IPS DF 6.9 (cell line): ENCODE results near the gene KCNT1.

Source experiments
- DNase-seq: peaks from one replicate; pipeline ENCODE4 v3.0.0-alpha.2; 2013; ENCODE audit warnings: low read depth, low spot score
- H3K27ac ChIP-seq: one replicate; pipeline ENCODE4 v1.5.1; 2013; ENCODE audit warnings: low read length, control low read depth
- H3K27me3 ChIP-seq: 2 replicates; pipeline ENCODE4 v1.6.1; 2013; ENCODE audit warnings: mild to moderate bottlenecking, low read length; ENCODE audit not compliant: control insufficient read depth, insufficient read depth
- H3K36me3 ChIP-seq: 2 replicates; pipeline ENCODE4 v1.6.1; 2013; ENCODE audit warnings: low read length; ENCODE audit not compliant: control insufficient read depth, insufficient read depth
- H3K4me1 ChIP-seq: 2 replicates; pipeline ENCODE4 v1.6.1; 2013; ENCODE audit warnings: low read length; ENCODE audit not compliant: control insufficient read depth, insufficient read depth
- H3K4me3 ChIP-seq: 2 replicates; pipeline ENCODE4 v1.5.1; 2013; ENCODE audit warnings: mild to moderate bottlenecking, low read length
- H3K9me3 ChIP-seq: 2 replicates; pipeline ENCODE4 v1.6.1; 2013; ENCODE audit warnings: low read length, inconsistent platforms; ENCODE audit not compliant: control insufficient read depth, insufficient read depth
- WGBS: extraction: QIAGEN DNeasy Blood & Tissue Kit; methylation state at CpG from one replicate; pipeline ENCODE4 v1.1.7; 2013; ENCODE audit warnings: mixed read lengths, missing lambda C conversion rate; ENCODE audit not compliant: insufficient read length, insufficient coverage; 5-methylcytosine and 5-hydroxymethylcytosine counted together

Gene KCNT1

GRCh38 chr9:135711391-135711790, 9.4 kb downstream of the KCNT1 start:
- H3K4me1 ChIP-seq: no peaks in the 10 kb centered on the region; the same call in 1 of the 2 replicates
- DNase-seq: no peak
- H3K27ac ChIP-seq: no peak overlapping the region
- no peaks in the 10 kb centered on the region for H3K9me3 ChIP-seq
- H3K36me3 ChIP-seq: no peaks in the 10 kb centered on the region; the same call in 1 of the 2 replicates
- no CpG with 5 or more reads among the region's 12 CpGs for WGBS
- H3K4me3 ChIP-seq: no peak overlapping the region
- peaks cover 7% of the 10 kb centered on the region; the same call in 1 of the 2 replicates for H3K27me3 ChIP-seq

GRCh38 chr9:135711881-135712280, 9.9 kb downstream of the KCNT1 start:
- DNase-seq: no peak
- no CpG with 5 or more reads among the region's 10 CpGs for WGBS
- Histone ChIP-seq H3K4me1 (no peaks in the 10 kb centered on the region; the same call in 1 of the 2 replicates), H3K27me3 (peaks cover 7% of the 10 kb centered on the region; the same call in 1 of the 2 replicates), H3K36me3 (no peaks in the 10 kb centered on the region; the same call in 1 of the 2 replicates), H3K4me3 (no peak overlapping the region), H3K27ac (no peak overlapping the region), H3K9me3 (no peaks in the 10 kb centered on the region)

- Histone ChIP-seq H3K27me3 (peaks cover 7% of the 10 kb centered on the region; the same call in 1 of the 2 replicates), H3K36me3 (no peaks in the 10 kb centered on the region; the same call in 1 of the 2 replicates), H3K4me3 (no peak overlapping the region), H3K9me3 (no peaks in the 10 kb centered on the region), H3K27ac (no peak overlapping the region), H3K4me1 (no peaks in the 10 kb centered on the region; the same call in 1 of the 2 replicates)
- no peak for DNase-seq
- no CpG with 5 or more reads among the region's 16 CpGs for WGBS
Observed at GRCh38 chr9:135712613-135713295, 10.8 kb downstream of the KCNT1 start.

GRCh38 chr9:135714242-135715055, 12.5 kb downstream of the KCNT1 start:
- no peaks in the 10 kb centered on the region; the same call in 1 of the 2 replicates for H3K4me1 ChIP-seq
- no peaks in the 10 kb centered on the region for H3K9me3 ChIP-seq
- H3K36me3 ChIP-seq: no peaks in the 10 kb centered on the region; the same call in 1 of the 2 replicates
- H3K4me3 ChIP-seq: peak overlapping the region; percentile 48; the same call in 1 of the 2 replicates
- no CpG with 5 or more reads among the region's 103 CpGs for WGBS
- H3K27ac ChIP-seq: no peak overlapping the region
- DNase-seq: no peak
- peaks cover 7% of the 10 kb centered on the region; the same call in 1 of the 2 replicates for H3K27me3 ChIP-seq

- Histone ChIP-seq H3K27ac (no peak overlapping the region), H3K4me3 (no peak overlapping the region; the same call in 1 of the 2 replicates), H3K27me3 (peaks cover 7% of the 10 kb centered on the region; the same call in 1 of the 2 replicates), H3K9me3 (no peaks in the 10 kb centered on the region), H3K4me1 (no peaks in the 10 kb centered on the region; the same call in 1 of the 2 replicates), H3K36me3 (no peaks in the 10 kb centered on the region; the same call in 1 of the 2 replicates)
- DNase-seq: no peak
- no CpG with 5 or more reads among the region's 23 CpGs for WGBS
Observed at GRCh38 chr9:135715056-135715595, 13.1 kb downstream of the KCNT1 start.

GRCh38 chr9:135716045-135716444, 14.1 kb downstream of the KCNT1 start:
- DNase-seq: no peak
- no peak overlapping the region for H3K4me3 ChIP-seq
- H3K9me3 ChIP-seq: no peaks in the 10 kb centered on the region
- no peak overlapping the region for H3K27ac ChIP-seq
- no peaks in the 10 kb centered on the region; the same call in 1 of the 2 replicates for H3K36me3 ChIP-seq
- no CpG with 5 or more reads among the region's 11 CpGs for WGBS
- peaks cover 7% of the 10 kb centered on the region; the same call in 1 of the 2 replicates for H3K27me3 ChIP-seq
- peaks cover 3% of the 10 kb centered on the region; the same call in 1 of the 2 replicates for H3K4me1 ChIP-seq

GRCh38 chr9:135717410-135717809, 15.4 kb downstream of the KCNT1 start:
- Histone ChIP-seq H3K27me3 (peaks cover 7% of the 10 kb centered on the region; the same call in 1 of the 2 replicates), H3K9me3 (no peaks in the 10 kb centered on the region), H3K27ac (no peak overlapping the region), H3K36me3 (no peaks in the 10 kb centered on the region; the same call in 1 of the 2 replicates), H3K4me1 (peaks cover 3% of the 10 kb centered on the region; the same call in 1 of the 2 replicates), H3K4me3 (no peak overlapping the region)
- DNase-seq: no peak
- WGBS: no CpG with 5 or more reads among the region's 13 CpGs

GRCh38 chr9:135718616-135719015, 16.6 kb downstream of the KCNT1 start:
- WGBS: no CpG with 5 or more reads among the region's 15 CpGs
- Histone ChIP-seq H3K27ac (no peak overlapping the region), H3K27me3 (peaks cover 7% of the 10 kb centered on the region; the same call in 1 of the 2 replicates), H3K4me3 (no peak overlapping the region), H3K9me3 (no peaks in the 10 kb centered on the region), H3K36me3 (no peaks in the 10 kb centered on the region), H3K4me1 (peaks cover 3% of the 10 kb centered on the region; the same call in 1 of the 2 replicates)
- no peak for DNase-seq

GRCh38 chr9:135719472-135719871, 17.5 kb downstream of the KCNT1 start:
- H3K36me3 ChIP-seq: no peaks in the 10 kb centered on the region
- WGBS: no CpG with 5 or more reads among the region's 9 CpGs
- peaks cover 7% of the 10 kb centered on the region; the same call in 1 of the 2 replicates for H3K27me3 ChIP-seq
- peaks cover 3% of the 10 kb centered on the region; the same call in 1 of the 2 replicates for H3K4me1 ChIP-seq
- H3K4me3 ChIP-seq: no peak overlapping the region
- no peak for DNase-seq
- no peak overlapping the region for H3K27ac ChIP-seq
- no peaks in the 10 kb centered on the region for H3K9me3 ChIP-seq

- Histone ChIP-seq H3K4me3 (no peak overlapping the region), H3K27ac (no peak overlapping the region), H3K4me1 (peaks cover 4% of the 10 kb centered on the region; the same call in 1 of the 2 replicates), H3K9me3 (no peaks in the 10 kb centered on the region), H3K27me3 (no peaks in the 10 kb centered on the region), H3K36me3 (no peaks in the 10 kb centered on the region)
- no CpG with 5 or more reads among the region's 18 CpGs for WGBS
- DNase-seq: no peak
Observed at GRCh38 chr9:135722365-135722764, 20.4 kb downstream of the KCNT1 start.
